Measurements from ENCODE around the gene PTPN1. TPM values are rescaled to one million over a fixed set of nuclear protein-coding genes. Genes with fewer than 3 reads are reported as not detected.
"Not testable (repeated sequence)": the region's sequence is repeated elsewhere in the genome, so short reads cannot be mapped to it uniquely, and the experiment has no call there.

PTPN1 gene
- polyA plus RNA-seq, 1 donor = 32.1 TPM

DNA sequence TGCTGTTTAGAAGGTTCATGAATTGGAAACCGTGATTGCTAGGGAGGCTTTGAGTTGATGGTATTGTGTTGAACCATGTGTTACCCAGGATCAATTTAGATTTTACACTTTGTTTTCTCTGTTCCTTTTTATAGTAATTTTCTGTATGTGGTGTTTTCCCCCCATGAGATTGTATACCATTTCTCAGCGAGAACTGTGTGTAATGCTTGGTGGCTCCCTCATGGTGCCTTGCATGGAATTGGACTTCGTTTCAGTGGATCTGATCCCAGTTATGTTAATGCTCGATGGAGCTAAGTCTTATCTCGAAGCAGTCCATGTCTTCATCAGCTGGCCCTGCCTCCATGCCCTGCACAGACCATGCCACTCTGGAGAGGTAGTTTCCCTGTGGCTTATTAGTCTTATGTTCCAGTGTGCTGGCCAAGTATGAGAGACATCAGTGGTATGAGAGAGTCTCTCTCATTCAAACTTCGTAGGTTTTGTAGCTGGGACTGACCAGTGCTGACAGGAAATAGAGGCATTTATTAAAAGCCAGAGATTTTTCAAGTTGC lies 18.7 kb downstream of the PTPN1 start:
- no peak for DNase-seq

DNA sequence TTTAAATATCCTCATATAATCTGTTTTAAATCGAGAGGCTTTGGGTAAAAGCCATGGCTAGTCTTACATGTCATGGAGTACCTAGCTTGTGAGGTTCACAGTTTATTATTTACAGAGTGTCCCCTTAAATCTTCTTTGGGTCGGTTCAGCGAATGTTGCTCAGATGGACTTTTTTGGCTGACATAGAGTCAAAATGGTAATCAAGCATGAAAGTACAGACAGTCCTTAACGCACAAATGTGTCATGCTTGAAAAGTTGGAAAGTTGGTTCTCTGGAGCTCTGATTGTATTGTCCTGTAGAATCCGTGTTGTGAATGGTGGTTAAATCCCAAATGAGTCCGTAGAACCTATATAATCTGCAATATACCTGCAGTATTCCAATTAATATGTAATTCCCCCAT lies 22.0 kb downstream of the PTPN1 start:
- DNase-seq = no peak

DNA sequence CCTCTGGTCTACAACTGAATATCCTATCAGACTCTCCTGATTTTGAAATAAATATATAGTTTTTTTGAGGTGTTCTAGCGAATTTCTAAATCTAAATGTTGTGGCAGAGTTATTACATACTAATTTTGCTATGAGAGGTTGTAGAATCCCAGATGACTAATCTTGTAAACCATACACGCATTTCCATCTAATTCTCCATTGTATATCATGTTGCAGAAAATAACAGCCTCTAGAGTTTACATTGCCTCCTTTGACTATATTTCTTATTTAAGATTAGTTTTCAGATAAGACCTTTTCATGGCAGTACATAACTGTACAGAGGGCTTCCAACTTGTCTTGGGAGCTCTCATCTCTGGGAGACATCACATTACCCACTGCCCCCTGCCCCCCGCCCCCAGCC lies 22.9 kb downstream of the PTPN1 start:
- no peak for DNase-seq

DNA sequence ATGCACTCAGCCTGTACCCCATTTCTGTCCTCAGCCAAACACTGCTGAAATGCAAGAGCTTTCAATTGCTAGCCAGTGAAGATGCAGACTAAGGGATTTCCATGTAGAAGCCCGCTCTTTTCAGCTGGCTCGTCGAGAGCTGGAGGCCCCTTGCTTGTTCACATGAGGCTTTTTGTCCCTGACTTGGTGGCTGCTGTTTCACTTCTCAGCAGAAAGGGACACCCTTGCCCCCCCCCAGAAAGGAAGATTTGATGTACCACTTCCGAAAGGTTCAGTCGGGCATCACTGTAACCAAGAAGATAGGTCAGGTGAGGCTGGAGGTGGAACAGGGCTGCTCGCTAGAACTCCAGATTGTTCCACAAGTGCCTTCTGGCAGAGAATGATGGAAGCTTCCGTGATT lies 23.3 kb downstream of the PTPN1 start:
- no peak for DNase-seq

DNA sequence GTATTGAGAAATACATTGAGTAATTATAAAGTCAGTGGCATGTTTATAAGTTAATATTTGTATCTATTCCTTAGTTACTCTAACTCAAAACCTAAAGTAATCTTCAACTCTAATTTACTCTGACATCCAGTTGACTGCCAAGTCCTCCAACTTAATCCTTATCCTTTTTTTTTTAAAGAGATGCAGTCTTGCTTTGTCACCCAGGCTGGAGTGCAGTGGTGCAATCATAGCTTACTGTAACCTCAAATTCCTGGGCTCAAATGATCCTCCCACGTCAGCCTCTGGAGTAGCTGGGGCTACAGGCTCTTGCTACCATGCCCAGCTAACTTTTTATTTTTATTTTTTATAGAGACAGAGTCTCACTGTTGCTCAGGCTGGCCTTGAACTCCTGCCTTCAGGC lies 24.4 kb downstream of the PTPN1 start:
- no peak for DNase-seq

DNA sequence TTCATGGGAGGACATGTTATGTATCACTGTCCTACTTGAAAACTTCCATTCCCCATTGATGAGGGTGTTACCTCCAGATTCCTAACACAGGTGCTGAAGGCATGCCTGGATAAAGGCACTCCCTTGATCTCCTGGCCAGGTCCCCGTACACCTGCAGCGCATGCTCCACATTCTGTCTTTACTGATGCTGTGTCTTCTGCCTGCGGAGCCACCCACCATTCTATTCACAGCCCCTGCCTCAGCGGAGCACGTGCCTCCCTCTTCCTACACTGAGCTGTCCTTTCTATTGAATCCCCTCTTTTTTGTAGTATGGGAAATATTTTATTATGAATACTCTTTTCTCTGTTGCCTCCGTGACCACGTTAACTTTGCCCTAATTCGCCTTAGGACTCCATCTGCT lies 25.0 kb downstream of the PTPN1 start:
- no peak for DNase-seq

DNA sequence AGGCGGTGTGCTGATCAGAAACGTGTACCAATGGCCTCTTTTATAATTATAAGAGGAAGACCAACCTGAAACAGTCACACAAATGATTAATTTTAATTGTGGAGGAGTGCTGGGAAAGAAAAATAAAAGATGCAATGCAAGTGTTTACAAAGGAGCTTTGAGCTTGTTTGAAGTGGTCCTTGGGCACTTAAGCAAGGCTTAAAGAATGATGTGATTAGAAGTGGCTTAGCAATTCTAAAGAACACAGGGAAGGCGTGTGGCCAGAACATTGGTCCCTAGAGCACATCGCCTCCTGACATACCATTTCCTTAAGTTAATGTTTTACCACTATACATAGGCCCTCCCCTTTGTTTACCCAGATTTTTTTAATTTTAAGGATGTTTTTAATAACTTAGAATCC lies 26.1 kb downstream of the PTPN1 start:
- no peak for DNase-seq

DNA sequence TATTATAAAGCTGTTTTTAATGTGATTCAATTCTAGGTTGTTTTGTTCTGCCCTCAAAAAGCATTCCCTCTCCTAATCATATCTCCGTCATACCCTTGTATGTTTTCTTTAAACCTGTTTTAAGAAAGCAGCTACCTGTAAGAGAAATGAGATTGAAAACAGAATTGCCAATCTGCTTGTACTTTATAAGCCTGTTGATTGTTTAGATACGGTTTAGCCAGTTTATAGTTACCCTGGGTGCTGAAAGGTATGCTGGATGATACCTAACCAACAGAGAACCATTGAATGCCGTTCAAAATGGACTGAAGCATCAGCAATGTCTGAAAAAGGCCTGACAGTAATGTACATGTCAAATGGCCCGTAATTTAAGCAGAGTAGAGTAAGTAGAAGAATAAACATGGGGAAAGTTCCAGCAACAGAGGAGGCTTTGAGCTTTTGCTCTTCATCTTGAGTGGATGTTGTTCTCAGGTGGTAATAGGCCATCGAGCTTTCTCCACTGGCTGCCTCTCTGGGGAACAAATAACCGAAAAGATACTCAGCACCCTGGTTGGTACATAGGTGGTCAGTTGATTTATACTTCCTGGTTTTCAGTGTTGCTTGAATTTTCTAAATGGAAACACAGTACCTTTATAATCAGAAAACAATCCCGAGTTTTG lies 27.5 kb downstream of the PTPN1 start:
- DNase-seq = no peak

DNA sequence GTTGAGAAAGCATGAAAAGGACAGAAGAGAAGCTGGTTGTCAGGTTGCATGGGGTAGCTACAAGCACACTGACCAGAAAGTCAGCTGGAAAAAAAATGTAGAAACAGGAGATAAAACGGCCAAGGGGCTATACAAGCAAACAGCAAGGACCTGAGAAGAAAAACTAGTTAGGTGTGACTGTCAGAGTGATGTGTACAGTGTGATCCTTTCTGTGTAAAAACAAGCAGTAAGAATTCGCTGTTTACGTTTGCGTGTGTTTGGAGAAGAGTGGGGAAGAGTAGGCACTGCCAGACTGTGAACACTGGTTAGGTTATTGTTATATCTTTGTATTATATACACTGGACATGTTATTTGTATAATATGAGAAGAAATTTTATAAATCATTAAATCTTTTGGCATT lies 28.1 kb downstream of the PTPN1 start:
- no peak for DNase-seq

DNA sequence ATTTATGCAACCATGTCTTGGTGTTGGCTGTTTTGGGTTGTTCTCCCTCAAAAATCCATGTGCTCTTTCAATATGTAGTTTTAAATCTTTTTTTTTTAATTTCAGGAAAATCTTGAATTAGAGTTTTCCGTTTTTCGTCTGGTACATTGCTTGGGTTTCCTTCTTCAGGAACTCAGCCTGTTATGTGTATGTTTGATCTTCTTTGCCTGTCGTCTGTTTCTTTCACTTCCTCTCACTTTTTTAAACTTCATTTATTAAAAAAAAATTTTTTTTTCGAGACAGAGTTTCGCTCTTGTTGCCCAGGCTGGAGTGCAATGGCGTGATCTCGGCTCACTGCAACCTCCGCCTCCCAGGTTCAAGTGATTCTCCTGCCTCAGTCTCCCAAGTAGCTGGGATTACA lies 29.6 kb downstream of the PTPN1 start:
- DNase-seq = not testable (repeated sequence)

DNA sequence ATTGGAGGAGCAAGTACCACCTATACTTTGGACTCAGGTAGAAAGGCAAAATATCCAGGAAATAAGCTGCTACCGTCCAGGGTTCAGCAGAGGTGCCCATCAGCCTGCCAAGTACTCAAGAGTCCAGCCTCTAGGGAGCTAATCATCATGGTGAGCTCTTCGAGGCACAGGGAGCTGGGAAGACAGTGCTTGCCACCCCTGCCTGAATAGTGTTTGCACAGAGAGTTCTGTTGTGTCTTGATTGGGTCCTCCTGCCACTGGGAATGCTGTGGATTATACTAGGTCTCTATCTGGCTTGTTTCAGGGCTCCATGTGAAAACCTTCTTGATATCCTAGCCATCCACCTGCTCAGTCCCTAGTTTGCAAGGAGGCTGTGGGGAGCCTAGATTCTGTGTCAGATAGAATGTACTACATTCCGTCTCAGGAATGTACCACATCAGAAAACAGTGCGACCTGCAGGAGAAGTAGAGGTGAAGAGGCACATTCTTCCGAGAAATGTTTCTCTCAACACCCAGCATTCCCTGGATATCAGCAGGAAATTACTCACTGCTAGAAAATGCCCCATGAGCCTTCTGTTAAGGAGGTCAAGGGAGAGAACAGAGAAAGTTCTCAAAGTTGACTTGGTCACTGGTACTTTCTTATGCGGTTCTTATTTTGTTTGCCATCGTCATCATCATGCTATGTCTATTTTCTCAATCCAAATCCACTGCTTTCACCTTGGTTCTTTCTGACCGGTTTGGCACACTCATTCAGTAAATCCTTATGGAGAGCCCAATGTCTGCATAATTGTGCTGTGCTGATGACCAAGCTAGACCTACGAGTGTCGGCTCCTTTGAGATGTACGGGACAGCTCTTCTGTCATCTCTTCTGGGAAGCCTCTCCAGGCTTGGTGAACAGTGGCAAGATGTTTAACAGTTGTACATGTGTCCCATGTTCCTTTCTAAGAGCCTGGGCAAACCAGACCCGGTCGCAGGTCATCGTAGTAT lies 30.7 kb downstream of the PTPN1 start:
- no peak for DNase-seq

DNA sequence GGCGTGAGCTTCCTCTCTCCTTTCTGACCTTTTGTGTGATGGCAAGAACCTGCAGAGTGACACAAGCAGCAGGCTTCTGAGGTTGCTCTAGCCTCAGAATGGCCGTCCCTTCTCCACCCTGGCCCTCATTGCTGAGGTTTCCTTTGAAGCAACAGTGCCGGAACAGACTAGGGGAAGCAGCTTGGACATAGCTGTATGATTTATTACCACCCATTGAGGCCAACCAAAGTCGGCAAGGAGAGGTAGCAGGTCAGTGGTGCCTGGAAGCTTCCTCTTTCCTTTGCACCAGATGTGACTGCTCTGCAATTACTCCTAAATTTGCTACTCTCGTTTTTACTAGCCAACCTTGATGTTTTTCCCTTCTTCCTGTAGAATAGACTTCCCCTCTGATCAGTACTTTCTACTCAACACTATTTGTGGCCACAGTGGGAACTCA lies 31.4 kb downstream of the PTPN1 start:
- DNase-seq = no peak

DNA sequence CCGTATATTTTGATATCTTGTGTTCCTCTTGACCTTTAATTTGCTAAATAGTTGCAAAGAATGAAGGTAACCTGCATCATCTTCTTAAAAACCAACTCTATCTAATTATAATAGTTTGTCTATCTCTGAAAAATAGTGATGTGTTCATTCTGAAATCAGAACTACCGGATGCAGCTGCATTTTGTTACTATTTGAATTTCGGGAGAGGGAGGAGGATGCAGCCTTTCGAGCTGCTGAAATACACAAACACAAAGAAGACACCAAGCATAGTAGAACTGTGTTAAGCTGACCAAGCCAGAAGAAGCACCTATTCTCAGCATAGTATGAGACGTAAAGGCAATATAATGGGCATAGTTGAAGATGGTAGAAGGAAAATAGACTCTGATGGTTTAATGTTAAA lies 33.1 kb downstream of the PTPN1 start:
- DNase-seq = no peak

DNA sequence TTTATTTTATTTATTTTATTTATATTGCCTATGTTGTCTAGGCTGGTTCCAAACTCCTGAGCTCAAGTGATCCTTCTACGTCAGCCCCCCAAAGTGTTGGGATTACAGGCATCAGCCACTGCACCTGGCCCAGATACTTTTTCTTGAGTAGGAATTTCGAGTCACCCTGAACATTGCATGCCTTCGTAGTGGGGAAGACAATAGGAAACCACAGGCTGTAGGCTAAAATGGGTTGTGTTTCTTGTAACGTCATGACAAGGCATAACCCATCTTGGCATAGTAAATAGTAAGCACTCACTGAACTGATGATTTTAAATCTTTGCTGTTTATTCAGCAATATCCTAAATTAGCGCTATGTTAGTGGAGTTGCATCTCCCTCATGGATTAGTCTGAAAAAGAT lies 34.9 kb downstream of the PTPN1 start:
- no peak for DNase-seq

DNA sequence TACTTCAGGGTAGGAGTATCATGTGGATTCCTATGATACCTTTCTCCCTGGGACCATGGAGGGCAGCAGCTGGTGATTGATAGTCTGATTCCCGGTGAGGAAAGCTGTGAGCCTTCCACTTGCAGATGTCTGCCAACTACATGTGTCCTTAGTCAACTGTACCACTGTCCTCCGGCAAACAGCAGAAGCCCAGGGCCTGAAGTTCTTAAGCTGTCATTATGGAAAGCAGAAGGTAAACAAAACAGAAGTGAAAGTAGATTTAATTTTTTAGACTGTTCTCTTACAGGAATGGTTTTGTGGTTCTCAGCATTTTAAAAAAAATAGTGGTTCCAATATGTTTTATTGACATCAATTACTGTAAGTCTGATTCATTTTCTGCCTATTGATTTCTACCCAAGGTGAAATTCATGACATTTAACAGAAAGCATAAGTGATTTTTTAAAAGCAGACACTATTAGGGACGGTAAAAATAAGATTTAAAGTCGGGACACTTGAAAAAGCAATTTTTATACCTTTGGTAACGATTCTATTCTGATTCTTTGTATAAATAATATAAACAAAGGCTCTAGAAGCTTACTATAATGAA lies 36.6 kb downstream of the PTPN1 start:
- DNase-seq = no peak

DNA sequence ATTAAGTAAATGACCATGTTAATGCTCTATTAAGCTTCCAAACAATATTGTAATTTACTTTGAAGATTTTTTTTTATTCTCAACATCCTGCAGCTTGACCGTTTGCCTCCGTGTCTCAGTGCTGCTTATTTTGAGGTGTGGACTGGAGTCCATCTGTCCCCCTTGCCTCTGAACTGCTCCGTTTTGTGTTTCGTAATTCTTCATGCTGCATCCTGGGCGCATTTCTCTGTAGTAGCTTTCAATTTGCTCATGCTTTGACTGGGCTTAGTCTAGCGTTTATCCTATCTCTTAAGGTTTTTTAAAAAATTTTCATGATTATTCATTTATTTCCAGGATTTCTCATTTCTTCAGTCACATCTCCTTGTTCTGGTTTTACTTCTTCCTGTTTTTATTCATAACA lies 37.8 kb downstream of the PTPN1 start:
- no peak for DNase-seq

DNA sequence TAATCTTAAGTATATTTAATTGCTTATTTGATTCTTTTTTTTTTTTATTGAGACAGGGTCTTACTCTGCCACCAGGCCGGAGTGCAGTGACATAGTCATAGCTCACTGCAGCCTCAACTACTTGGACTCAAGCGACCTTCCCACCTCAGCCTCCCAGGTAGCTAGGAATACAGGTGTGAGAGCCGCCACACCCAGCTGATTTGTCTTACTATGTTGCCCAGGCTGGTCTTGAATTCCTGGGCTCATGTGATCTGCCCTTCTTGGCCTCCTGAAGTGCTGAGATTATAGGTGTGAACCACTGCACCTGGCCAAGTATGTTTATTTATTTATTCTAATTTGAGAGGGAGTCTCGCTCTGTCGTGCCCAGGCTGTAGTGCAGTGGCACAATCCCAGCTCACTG lies 38.2 kb downstream of the PTPN1 start:
- no peak for DNase-seq

DNA sequence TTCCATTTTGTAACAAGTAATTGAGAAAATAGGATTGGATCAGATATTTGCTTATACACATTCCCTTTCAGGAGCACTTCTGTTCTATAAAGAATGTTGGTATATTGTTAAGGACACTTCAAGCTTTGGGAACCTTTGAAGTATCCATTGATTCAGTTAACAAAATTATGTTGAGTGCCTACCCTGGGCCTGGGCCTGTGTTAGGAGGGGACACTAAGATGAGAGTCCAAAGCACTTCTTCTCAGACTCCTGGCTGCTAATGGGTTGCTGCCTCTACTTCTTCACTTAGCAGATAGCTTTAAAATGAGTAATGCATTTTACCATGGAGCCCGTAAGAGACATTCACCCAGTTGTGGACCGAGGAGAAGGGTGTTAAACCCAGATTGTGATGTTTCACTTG lies 40.3 kb downstream of the PTPN1 start:
- DNase-seq = no peak

DNA sequence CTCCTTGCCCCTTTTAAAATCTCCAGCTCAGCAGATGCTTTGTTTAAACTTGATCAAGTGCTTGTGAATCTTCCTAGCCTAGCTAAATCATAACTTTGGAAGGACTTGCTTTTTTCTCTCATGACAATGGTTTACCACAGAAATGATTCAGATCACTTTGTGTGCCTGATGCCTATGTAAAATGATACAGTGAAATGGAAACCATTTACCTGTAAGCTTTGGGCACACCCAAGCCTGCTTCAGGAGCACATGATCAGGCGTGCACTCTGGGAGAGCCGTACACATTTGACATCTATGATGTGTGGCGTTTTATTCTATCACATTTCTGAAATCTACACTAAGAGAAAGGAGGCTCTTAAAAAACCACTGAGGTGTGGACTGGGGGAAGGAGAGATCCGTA lies 41.1 kb downstream of the PTPN1 start:
- no peak for DNase-seq

DNA sequence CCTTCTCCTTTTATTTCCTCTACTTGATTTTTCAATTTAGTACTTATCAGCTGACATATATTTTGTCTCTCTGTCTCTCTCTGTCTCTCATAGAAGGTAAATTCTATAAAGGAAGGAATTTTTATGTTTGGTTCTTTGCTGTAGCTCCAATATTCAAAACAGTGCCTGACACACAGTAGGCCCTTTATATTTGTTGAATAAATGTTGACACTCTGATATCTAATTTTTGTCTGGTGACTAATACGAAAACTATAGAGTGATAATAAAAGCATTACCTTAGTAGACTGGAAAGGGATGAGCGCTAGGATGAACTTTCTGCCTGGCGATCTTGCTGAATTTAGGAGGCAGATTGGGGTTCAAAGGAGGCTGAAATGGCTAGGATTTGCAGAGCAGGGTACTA lies 42.8 kb downstream of the PTPN1 start:
- no peak for DNase-seq

DNA sequence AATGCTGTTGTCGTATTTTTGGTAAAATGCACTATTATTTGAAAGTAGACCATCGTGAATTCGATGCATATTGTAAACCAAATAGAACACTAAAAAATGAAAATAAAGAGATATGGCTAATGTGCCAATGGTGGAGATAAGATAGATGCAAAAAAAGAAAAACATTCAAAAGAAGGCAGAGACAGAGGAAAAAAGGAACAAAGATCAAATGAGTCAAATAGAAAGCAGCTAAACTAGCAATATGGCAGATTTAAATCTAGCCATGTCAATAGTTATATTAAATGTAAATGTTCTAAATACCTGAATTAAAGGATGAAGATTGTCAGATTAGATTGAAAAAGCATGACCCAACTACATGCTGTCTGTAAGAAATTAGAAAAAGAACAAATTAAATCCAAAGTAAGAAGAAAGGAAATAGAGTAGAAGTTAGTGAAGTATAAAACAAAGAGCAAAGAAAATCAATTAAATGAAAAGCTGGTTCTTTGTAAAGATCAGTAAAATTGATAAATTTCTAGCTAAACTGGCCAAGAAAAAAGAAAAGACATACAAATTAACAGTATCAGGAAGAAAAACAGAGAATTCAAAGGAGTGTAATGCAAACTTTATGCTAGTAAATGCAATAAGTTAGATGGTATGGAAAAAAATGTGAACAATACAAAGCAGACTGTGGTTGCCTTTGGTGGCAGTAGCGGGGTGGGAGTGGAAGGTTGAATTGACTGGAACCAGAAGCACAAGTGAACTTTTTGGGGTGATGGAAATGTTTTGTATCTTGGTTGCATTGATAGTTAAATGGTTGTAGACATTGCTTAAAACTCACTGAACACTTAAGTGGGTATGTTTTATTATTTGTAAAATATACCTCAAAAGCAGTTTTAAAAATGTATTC lies 44.8 kb downstream of the PTPN1 start:
- DNase-seq = no peak

DNA sequence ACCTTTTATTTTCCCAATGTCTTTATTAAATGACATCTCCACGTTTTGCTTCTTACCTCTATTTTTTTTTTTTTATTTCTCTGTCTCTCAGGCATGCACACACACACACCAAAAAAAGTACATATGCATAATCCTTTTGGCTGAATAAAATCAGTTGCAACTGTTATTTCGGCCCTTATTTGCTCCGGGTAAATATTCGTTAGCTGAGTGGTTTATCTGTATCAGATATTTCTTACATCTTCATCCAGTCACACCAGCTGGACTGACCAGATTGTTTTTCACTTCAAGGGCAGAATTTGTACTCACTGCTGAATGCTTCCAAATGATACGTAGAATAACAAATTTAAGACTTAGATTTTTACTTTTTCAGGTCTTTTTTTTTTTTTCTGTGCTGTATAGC lies 45.5 kb downstream of the PTPN1 start:
- DNase-seq = no peak
